Dermis microvascular lymphatic vessel endothelial cell (primary cell): ENCODE data around the gene PTH2R. TPM values are rescaled to one million over a fixed set of nuclear protein-coding genes. Genes with fewer than 3 reads are reported as not detected.
A peak's percentile ranks its signal among the peaks of the same experiment; 100 is the strongest.
"Not testable (repeated sequence)": the region's sequence is repeated elsewhere in the genome, so short reads cannot be mapped to it uniquely, and the experiment has no call there.

Source experiments
- DNase-seq, 2 donors: peaks; one replicate each; pipeline versions ENCODE4 v3.0.0 to v3.0.0-alpha.2; 2010; ENCODE audit warnings: low read depth in 2 of 2
- total RNA-seq: library from RNA; depleted of rRNA; stranded (reverse); fragments of >200 nt; gene quantifications from 2 replicates; pipeline ENCODE4 v1.2.1, GENCODE V29; 2014

Gene PTH2R, protein sequence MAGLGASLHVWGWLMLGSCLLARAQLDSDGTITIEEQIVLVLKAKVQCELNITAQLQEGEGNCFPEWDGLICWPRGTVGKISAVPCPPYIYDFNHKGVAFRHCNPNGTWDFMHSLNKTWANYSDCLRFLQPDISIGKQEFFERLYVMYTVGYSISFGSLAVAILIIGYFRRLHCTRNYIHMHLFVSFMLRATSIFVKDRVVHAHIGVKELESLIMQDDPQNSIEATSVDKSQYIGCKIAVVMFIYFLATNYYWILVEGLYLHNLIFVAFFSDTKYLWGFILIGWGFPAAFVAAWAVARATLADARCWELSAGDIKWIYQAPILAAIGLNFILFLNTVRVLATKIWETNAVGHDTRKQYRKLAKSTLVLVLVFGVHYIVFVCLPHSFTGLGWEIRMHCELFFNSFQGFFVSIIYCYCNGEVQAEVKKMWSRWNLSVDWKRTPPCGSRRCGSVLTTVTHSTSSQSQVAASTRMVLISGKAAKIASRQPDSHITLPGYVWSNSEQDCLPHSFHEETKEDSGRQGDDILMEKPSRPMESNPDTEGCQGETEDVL
- total RNA-seq = under 0.01 TPM in 1 of 2 replicates, not detected in the other

DNA sequence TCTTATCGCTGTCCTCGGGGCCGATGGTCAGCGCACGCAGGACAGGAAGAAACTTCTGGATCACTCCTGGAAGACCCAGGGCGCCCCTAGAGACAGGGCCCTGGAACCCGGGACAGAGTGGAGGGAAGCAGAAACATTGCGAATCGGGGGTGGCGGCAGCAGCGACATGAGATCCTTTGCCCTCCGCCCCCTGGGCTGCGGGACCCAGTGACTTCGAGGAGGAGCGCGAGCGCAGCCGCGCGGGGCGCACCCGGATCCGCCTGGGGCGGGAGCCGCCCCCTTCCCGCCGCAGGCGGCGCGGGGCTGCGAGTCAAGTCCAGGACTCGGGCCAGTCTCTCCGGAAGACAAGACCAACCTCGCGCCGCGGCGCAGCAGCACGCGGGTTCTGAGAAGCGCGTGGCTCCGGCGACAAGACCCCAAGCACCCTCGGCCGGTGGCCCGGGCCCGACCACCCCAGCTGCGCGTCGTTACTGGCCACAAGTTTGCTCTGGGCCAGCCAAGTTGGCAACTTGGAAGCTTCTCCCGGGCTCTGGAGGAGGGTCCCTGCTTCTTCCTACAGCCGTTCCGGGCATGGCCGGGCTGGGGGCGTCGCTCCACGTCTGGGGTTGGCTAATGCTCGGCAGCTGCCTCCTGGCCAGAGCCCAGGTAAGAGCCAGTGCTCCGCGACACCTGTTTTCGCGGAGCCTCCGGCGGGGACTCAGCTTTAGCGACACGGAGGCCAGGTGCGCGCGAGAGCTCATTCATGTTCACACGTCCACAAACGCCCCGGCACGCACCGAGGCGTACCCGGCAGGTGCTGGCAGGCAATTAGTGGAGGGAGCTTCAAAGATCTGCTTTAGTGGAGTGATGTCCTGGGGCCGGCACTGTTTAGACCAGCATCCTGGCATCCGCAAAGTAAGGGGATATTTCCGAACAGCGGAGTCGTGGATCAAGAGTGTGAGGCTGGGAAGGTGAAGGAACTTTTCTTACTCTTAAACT is at the start of gene PTH2R:
Gene PTH2R, plus strand, starts transcription at position 319 of the 978 bp plus-strand sequence. Its CDS starts 252 bp downstream, at position 571.
- no peak for DNase-seq

DNA sequence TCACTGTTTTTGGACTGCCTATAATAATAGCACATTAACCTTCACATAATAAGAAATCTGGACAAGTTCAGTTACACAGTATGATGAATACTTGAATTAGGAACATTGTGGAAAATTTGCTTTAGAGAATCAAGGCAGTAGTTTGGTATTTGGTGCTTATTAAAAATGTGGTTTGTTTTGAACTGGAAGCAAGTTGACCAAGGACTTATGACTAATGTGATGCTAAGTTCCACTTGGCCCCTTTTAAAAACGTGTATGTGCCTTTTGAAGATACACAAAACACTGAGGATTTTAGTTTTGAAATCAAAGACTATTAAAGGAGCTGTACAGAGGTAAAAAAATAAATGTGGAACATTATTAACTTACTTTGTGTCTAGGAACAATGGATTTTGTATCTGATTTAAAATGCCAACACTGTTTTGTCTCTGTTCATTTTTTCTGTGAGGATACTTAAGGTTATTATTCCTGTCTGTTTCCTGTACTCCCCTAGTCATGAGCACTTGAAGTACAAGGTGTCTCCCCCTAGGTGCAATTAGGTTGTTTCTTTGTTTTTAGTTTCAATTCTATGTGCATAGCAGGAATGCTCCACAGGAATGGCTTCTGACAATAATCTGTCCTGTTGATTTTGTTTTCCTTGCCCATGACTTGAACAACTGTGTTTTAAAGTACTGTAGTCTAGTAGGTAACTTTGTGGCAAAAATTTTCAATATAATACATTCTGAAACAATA is 49.6 kb upstream of the PTH2R start:
- DNase-seq = no peak

DNA sequence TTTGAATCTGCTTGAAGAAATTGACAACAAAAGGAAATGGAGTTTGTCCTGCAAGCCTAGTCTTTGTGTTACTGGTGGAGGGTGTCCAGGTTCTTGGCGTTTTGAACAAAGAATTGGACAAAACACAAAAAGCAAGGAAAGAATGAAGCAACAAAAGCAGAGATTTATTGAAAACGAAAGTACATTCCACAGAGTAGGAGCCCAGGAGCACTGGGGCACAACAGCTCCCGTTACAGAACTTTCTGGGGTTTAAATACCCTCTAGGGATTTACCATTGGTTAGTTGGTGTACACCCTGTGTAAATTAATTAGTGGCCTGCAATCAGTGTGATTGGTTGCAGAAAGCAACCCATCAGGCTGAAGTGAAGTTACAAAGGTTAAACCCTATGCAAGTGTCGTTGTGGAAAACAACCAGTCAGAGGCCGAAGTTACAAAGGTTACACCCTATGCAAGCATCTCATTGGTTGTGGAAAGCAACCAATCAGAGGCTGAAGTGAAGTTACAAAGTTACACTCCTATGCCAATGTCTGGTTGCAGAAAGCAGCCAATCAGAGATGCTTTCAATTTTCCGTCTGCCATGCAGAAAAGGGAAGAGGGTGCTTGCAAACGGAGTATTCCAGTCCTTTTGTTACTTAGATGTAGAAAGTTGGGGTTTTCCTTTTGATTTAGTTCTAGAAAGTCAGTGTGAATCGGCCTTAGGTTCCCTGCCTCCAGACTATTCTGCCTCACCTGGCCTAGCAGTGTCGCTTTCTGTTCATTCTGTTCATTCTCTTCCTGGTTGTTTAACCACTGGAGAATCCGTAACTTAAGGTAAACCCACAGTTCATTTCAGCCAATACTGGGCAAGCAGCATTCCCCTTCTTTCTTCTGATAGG is 47.6 kb upstream of the PTH2R start:
- no peak for DNase-seq

DNA sequence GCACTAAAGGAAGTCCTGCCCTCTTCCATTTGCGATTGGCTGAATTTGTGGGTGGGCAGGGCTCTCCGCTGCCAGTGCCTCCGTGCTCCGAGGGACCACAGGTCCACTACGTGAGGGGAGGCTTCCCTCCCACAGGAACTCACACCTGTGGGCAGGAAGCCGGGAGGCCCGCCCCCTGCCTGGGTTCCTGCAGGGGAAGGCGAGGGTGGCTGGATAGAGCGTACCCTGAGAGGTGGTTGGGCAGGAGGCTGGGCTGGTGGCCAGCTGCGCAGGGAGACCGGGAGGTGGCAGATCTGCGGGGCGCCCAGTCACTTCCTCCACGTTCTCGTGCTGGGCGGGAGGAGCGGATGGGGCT is 47.0 kb upstream of the PTH2R start:
- DNase-seq = no peak

DNA sequence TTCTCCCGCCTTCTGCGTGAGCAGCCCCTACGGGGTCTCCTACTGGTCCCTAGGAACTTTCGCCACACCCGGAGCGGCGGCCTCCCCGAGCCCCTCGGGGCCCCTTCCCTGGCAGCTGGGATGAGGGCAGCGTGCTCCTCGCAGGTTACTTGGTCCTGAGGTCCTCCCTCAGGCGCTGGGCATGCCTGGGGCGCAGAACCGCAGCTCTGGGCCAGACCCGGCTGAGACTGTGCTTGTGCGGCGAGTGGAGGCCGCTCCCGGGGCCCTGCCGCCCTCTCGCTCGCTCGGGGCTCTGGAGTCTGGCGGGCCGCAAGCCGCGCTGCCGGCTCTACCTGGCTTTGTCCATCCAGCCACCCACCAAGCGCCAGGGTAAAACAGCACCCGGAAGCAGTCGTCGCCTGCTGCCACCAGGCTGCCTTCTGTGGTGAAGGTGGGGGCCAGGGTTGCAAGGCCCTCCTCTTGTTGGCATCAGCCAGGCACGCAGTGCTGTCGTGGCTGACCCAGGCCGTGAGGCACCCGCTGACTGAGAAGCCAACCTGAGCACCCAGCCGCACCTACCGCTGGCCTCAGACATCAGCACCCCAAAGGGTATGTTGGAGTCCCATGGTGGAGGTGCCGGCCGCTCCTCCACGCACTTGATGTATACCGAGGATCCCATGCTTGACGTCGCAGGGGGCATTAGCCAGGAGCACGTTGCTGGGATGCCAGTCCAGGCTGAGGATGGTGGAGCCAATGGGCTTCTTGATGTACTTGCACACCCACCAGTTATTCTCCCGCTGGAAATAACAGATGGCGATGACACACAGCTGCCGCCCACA is 46.1 kb upstream of the PTH2R start:
- no peak for DNase-seq

DNA sequence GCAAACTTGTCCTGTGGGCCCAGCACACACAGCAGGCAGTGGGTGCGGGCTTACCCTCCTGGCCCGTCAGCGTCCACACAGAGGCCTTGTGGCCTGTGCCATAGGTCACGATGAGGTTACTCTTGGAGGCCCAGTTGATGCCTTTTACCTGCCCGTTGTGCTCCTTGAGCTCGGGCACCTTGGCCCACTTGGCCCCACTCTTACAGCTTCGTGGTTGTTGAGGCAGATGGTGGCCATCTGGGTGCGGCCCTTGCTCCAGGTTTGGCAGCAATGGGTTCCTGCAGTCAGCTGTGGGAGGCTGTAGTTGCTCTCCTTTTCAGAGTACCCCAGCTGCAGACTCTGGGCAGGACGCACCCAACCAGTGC is 45.5 kb upstream of the PTH2R start:
- DNase-seq = no peak

DNA sequence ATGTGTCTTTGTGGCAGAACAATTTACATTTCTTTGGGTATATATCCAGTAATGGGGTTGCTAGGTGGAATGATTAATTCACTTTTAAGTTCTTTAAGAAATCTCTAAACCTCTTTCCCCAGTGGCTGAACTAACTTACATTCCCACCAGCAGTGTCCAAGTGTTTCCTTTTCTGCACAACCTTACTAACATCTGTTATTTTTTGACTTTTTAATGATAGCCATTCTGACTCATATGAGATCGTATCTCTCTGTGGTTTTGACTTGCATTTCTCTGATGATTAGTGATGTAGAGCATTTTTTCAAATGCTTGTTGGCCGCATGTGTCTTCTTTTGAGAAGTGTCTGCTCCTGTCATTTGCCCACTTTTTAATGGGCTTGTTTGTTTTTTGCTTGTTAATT is 43.1 kb upstream of the PTH2R start:
- DNase-seq = peak in 1 of 2 donors; percentile 26

DNA sequence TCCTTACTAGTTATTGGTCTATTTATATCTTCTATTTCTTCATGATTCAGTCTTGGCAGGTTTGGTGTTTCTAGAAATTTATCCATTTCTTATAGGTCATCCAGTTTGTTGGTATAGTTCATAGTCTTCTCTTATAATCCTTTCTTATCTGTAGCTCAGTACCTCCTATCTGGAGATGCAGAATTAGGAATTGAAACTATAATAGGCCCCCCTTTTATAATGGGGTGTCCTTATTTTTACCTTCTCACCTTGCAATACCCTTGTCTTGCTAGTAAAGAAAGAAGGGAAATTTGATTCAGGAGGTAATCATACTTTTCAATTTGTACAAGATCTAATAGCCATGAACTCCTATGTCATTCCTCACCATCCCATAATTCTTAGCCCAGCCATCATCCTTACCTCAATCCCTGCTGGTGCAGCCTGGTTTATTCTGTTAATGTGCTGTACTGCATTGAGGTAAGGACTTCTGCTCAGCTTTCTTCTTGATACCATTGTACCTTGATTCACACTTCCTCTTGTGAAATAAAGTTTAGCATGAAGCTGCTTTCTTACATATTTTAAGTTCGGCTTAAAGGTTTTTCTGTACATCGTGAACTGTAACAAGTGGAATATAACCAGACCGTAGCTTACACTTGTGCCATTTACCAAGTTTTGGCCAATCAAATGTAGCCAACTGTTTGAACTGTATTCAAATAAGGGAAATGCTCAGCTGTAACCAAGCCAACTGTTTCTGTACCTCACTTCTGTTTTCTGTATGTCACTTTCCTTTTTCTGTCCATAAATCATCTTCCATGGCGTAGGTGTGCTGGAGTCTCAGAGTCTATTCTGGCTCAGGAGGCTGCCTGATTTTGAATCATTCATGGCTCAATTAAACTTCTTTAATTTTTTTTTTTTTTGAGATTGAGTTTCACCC is 40.1 kb upstream of the PTH2R start:
- DNase-seq = no peak

DNA sequence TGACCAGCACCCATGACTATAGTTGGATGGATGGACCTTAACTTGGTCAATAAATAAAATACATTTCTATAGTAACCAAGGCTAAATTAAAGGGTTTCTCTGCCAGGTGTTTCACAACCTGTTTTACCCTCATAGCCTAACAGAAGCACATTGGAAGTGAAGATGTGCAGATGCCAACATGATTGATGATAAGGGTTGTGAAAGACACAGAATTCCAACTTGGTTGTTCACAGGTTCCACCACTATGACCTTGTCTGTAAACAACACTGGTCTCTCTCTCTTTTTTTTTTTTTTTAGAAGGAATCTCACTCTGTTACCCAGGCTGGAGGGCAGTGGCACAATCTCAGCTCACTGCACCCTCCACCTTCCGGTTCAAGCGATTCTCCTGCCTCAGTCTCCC is 37.5 kb upstream of the PTH2R start:
- DNase-seq = no peak

DNA sequence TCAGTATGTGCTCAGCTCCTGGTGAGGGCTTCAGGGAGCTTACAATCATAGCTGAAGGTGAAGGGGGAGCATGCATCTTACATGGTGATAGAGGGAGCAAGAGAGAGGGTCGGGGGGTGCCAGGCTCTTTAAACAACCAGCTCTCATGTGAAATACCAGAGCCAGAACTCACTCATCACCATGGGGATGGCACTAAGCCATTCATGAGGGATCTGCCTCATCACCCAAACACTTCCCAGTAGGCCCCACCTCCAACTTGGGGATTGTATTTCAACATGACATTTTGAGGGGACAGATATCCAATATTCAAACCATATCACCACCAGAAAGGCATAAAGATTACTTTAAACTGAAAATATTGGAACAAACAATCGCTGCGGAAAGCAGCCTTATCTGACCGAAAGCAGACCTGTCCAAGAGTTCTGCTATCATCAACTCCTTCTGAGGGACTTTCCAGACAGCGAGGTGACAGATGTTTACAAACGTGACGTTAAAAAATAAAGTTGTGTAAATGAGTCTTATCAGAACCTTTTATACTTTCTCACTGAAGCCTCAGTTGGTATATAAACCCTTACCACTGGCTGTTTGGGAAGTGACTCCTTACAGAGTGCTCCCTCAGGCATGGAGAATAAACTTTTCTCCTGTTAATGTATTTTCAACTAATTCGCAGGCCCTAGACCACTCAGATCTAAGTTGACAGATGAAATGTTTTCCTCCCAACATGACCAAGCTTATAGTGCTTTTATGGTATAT is 35.5 kb upstream of the PTH2R start:
- no peak for DNase-seq

DNA sequence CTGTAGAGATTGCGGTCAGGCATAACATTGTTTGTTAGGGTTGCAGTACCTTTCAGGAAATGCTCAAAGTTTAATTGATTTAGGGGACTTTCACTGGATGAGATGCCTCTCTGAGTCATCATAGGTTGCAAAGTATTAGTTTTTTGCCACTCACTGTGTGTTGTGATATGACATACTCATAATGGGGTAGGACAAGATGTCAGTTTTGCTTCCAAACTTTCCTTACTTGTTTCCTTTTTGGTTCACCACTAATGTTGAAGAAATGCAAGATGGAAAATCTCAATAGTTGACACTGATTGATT is 35.0 kb upstream of the PTH2R start:
- DNase-seq = no peak

DNA sequence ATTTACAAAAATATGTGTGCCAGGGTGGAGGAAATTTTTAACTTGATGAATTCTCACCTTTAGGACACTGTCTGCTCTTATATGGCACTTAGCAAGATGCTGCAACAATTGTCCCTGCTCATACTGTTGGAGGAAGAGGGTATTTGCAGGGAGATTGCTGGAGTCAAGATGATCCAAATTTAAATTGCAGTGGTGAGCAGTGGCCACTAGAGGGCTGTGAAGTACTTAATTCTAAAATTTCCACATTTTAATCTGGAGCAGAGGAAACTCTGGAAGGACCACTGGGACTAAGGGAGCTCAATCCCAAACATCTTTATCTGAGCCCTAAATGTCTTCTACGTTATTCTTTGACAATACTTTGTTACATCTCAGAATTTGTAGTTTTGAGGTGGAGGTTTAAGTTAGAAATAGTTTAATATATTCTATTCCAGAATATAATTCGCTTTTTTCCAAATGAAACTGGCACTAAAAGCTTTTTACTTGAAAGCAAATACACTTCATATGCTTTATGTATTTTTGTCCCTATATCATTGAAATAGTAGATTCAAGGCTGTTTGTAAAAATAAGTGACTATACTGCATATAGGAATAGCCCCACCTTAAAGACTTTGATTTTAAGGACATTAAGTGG is 33.0 kb upstream of the PTH2R start:
- DNase-seq = peak; percentile 16 to 54

DNA sequence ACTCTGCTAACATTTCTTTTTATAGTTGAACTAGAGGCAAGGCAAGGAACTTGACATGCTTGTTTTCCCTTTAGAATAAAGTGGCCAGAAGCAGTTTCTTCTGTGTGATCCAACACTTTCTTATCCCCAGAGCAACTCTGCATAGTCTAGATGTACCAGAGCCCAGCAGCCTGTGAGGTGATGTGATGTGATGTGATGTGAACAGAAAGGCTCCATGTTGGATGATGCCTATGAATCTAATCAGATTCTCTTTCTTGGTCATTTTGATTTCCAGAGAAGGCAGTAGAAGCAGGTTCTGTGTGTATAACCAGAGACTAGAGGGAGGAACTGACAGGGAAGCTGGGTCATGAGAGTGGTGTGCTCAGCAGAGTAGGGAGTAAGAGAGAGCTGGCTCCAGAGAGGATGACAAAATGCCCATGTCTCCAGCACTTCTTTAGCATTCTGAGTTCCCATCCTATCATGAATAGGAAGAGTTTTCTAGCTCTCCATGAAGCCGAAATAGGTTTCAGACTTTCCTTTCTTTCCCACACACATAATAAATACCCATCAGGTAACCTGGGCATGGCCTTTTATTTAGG is 31.0 kb upstream of the PTH2R start:
- DNase-seq = no peak

DNA sequence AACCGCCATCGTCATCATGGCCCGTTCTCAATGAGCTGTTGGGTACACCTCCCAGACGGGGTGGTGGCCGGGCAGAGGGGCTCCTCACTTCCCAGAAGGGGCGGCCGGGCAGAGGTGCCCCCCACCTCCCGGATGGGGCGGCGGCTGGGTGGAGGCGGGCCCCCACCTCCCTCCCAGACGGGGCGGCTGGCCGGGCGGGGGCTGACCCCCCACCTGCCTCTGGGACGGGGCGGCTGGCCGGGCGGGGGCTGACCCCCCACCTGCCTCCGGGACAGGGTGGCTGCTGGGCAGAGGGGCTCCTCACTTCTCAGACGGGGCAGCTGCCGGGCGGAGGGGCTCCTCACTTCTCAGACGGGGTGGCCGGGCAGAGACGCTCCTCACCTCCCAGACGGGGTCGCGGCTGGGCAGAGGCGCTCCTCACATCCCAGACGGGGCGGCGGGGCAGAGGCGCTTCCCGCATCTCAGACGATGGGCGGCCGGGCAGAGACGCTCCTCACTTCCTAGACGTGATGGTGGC is 29.2 kb upstream of the PTH2R start:
- DNase-seq = not testable (repeated sequence)

DNA sequence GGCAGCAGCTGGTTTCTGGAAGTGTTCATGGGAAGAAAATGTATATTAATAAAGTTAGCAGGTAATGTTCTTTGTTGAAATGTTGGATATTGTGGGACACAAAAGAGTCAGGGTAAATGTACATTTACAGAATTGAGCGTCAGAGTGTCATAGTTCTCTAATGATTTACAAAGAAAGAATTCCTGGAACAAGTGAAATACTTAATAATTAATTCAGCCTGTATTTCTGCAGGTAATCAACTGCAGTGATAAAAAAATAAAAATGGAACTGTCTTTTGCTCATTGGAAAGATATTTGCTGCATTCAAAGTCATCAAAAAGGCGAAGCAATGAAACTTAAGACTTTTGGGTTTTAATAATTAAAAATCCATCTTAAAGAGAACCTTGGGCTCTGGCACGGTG is 27.4 kb upstream of the PTH2R start:
- DNase-seq = no peak

DNA sequence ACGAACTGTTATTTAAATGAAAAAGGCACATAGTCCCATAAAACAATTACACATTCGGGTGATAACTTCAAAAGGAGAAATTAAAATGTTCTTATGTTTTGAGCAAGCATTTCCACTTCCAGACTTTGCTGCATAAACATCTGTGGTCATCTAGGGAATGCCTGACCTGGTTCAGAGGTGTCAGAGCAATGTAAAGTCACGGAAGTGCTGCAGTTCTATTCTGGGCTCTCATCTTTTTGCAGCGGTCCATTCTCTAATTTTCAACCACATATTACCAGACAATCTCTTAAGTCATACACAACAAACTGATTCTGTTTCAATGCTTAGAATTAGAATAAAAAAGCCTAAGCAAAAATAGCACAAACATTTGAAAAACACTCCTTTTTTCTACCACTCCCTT is 22.0 kb upstream of the PTH2R start:
- no peak for DNase-seq

DNA sequence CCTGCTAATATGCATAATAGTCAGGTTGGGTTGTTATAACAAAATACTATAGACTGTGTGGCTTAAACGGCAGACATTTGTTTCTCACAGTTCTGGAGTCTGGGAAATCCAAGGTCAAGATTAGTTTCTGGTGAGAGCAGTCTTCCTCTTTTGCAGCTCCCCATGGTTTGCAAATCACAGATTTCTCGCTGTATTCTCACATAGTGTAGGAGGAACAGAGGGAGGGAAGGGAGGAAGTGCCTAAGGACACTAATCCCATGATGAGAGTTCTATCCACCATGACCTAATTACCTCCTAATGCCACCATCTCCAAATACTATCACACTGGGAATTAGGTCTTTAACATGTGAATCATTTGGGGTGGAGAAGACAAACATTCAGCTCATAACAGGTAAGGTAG is 20.1 kb upstream of the PTH2R start:
- DNase-seq = no peak
